HG02759 (cell line): Measurements from ENCODE around the gene FER.
"Not testable (repeated sequence)": the region's sequence is repeated elsewhere in the genome, so short reads cannot be mapped to it uniquely, and the experiment has no call there.

Experiments
- ATAC-seq: cut with Tn5 transposase; IDR thresholded peaks from one replicate; pipeline ENCODE4 v1.9.1; 2021; ENCODE audit warnings: mild to moderate bottlenecking, moderate library complexity; ENCODE audit not compliant: unreplicated experiment

FER gene

GRCh38 chr5:108747774-108748400 is at the start of gene FER:
TSS of gene FER (plus strand) at chr5:108747897. CDS start at chr5:108798183, 50,286 bp downstream.
- ATAC-seq: peak; percentile 18

GRCh38 chr5:108700388-108700787 is 47.3 kb upstream of the FER start:
- ATAC-seq: not testable (repeated sequence)

- ATAC-seq: no peak
Measured at GRCh38 chr5:108700930-108701329, 46.8 kb upstream of the FER start.

- no peak for ATAC-seq
Measured at GRCh38 chr5:108702546-108702945, 45.2 kb upstream of the FER start.

- ATAC-seq: no peak
Measured at GRCh38 chr5:108703313-108703712, 44.4 kb upstream of the FER start.

GRCh38 chr5:108707141-108707540 is 40.6 kb upstream of the FER start:
- ATAC-seq: no peak

GRCh38 chr5:108711898-108712297 is 35.8 kb upstream of the FER start:
- no peak for ATAC-seq

- no peak for ATAC-seq
Measured at GRCh38 chr5:108715408-108715807, 32.3 kb upstream of the FER start.

- peak; percentile 98 for ATAC-seq
Measured at GRCh38 chr5:108720391-108720790, 27.3 kb upstream of the FER start.

- no peak for ATAC-seq
Measured at GRCh38 chr5:108726446-108727235, 21.1 kb upstream of the FER start.

- no peak for ATAC-seq
Measured at GRCh38 chr5:108727236-108727650, 20.5 kb upstream of the FER start.

- ATAC-seq: peak; percentile 81
Measured at GRCh38 chr5:108727651-108728565, 19.8 kb upstream of the FER start.

GRCh38 chr5:108728566-108729241 is 19.0 kb upstream of the FER start:
- ATAC-seq: peak; percentile 34

GRCh38 chr5:108729242-108729615 is 18.5 kb upstream of the FER start:
- no peak for ATAC-seq

GRCh38 chr5:108730617-108731340 is 16.9 kb upstream of the FER start:
- ATAC-seq: peak; percentile 52

GRCh38 chr5:108735790-108736189 is 11.9 kb upstream of the FER start:
- no peak for ATAC-seq

GRCh38 chr5:108736855-108737254 is 10.8 kb upstream of the FER start:
- ATAC-seq: no peak

- no peak for ATAC-seq
Measured at GRCh38 chr5:108739376-108739775, 8.3 kb upstream of the FER start.

- no peak for ATAC-seq
Measured at GRCh38 chr5:108739906-108740305, 7.8 kb upstream of the FER start.

GRCh38 chr5:108743319-108743718 is 4.4 kb upstream of the FER start:
- no peak for ATAC-seq
